SK-N-SH treated with all-trans-retinoic acid at 6 μM for 48 hours (cell line): ENCODE data around the gene FRMD4A.

Source experiments
- ATAC-seq: fragments of 200-7000 bp; cut with Tn5 transposase; 3 replicates; pipeline ENCODE4 v1.9.1; 2020; ENCODE audit warnings: mild to moderate bottlenecking, moderate library complexity
- ARNTL ChIP-seq: fragments of 450-650 bp; formaldehyde crosslinking; IDR thresholded peaks from 2 replicates; pipeline ENCODE4 v1.5.0; 2020; ENCODE audit warnings: low read depth, mild to moderate bottlenecking, moderate library complexity, borderline replicate concordance
- BACH2 ChIP-seq: fragments of 250-450 bp; sonication (Bioruptor Pico); IDR thresholded peaks from 2 replicates; pipeline ENCODE4 v1.9.0; 2021; ENCODE audit warnings: mild to moderate bottlenecking, borderline replicate concordance
- ESRRG ChIP-seq: fragments of 250-450 bp; sonication (Bioruptor Pico); IDR thresholded peaks from 2 replicates; pipeline ENCODE4 v1.6.1; 2021; ENCODE audit warnings: mild to moderate bottlenecking
- GLIS3 ChIP-seq: fragments of 250-450 bp; sonication (Bioruptor Pico); IDR thresholded peaks from 2 replicates; pipeline ENCODE4 v1.5.0; 2020; ENCODE audit warnings: mild to moderate bottlenecking, moderate library complexity
- ISL1 ChIP-seq: fragments of 250-450 bp; sonication (Bioruptor Pico); IDR thresholded peaks from 2 replicates; pipeline ENCODE4 v2.1.2; 2022; ENCODE audit warnings: mild to moderate bottlenecking, moderate library complexity
- OSR1 ChIP-seq: fragments of 250-450 bp; sonication (Bioruptor Pico); IDR thresholded peaks from 2 replicates; pipeline ENCODE4 v1.8.0; 2022; ENCODE audit warnings: moderate library complexity, mild to moderate bottlenecking, inconsistent platforms
- PATZ1 ChIP-seq: fragments of 250-450 bp; sonication (Bioruptor Pico); IDR thresholded peaks from 2 replicates; pipeline ENCODE4 v1.8.0; 2020; ENCODE audit warnings: mild to moderate bottlenecking, moderate library complexity, borderline replicate concordance
- POU6F1 ChIP-seq: fragments of 250-450 bp; sonication (Bioruptor Pico); IDR thresholded peaks from 2 replicates; pipeline ENCODE4 v1.8.0; 2021; ENCODE audit warnings: low read depth, mild to moderate bottlenecking, moderate library complexity, borderline replicate concordance
- PPARA ChIP-seq: fragments of 250-450 bp; sonication (Bioruptor Pico); IDR thresholded peaks from 2 replicates; pipeline ENCODE4 v1.5.0; 2020; ENCODE audit warnings: mild to moderate bottlenecking, borderline replicate concordance
- RARB ChIP-seq: fragments of 250-450 bp; sonication (Bioruptor Pico); IDR thresholded peaks from 2 replicates; pipeline ENCODE4 v1.8.0; 2021; ENCODE audit warnings: mild to moderate bottlenecking, moderate library complexity
- SNAI2 ChIP-seq: fragments of 250-450 bp; sonication (Bioruptor Pico); IDR thresholded peaks from 2 replicates; pipeline ENCODE4 v1.5.0; 2020; ENCODE audit warnings: mild to moderate bottlenecking, moderate library complexity
- TCF4 ChIP-seq: fragments of 250-450 bp; sonication (Bioruptor Pico); IDR thresholded peaks from 2 replicates; pipeline ENCODE4 v1.8.0; 2021; ENCODE audit warnings: mild to moderate bottlenecking, moderate library complexity, borderline replicate concordance
- TOX ChIP-seq: fragments of 250-450 bp; sonication (Bioruptor Pico); IDR thresholded peaks from 2 replicates; pipeline ENCODE4 v1.8.0; 2021; ENCODE audit warnings: mild to moderate bottlenecking, moderate library complexity, borderline replicate concordance
- TSHZ2 ChIP-seq: fragments of 250-450 bp; sonication (Bioruptor Pico); IDR thresholded peaks from 2 replicates; pipeline ENCODE4 v1.5.0; 2020; ENCODE audit warnings: mild to moderate bottlenecking, moderate library complexity
- ZC3H10 ChIP-seq: fragments of 250-450 bp; sonication (Bioruptor Pico); IDR thresholded peaks from 2 replicates; pipeline ENCODE4 v1.5.1; 2021; ENCODE audit warnings: mild to moderate bottlenecking, moderate library complexity
- ZFP30 ChIP-seq: fragments of 450-650 bp; formaldehyde crosslinking; IDR thresholded peaks from 2 replicates; pipeline ENCODE4 v1.5.0; 2022; ENCODE audit warnings: mild to moderate bottlenecking, moderate library complexity
- ZNF565 ChIP-seq: fragments of 450-650 bp; formaldehyde crosslinking; conservative IDR thresholded peaks from 2 replicates; pipeline ENCODE4 v1.5.0; 2020; ENCODE audit warnings: low read depth, mild to moderate bottlenecking, moderate library complexity
- ZNF70 ChIP-seq: fragments of 450-650 bp; formaldehyde crosslinking; IDR thresholded peaks from 2 replicates; pipeline ENCODE4 v1.5.0; 2020; ENCODE audit warnings: mild to moderate bottlenecking, moderate library complexity
- ZNF8 ChIP-seq: fragments of 450-650 bp; formaldehyde crosslinking; IDR thresholded peaks from 2 replicates; pipeline ENCODE4 v1.5.0; 2020; ENCODE audit warnings: mild to moderate bottlenecking, moderate library complexity
- TF ChIP-seq, protein P1 (sequence below): fragments of 250-450 bp; sonication (Bioruptor Pico); IDR thresholded peaks from 2 replicates; pipeline ENCODE4 v1.5.1; 2021; ENCODE audit warnings: mild to moderate bottlenecking, moderate library complexity

FRMD4A gene

GRCh38 chr10:14325325-14325955, 5.3 kb downstream of the FRMD4A start:
- TF ChIP-seq PATZ1 (no peak), GLIS3 (CRISPR knock-in tag) (no peak), PPARA (no peak)
- ATAC-seq = no peak

GRCh38 chr10:14322526-14323188, 8.1 kb downstream of the FRMD4A start:
- no peak for ATAC-seq
- TF ChIP-seq SNAI2 = no peak
- TF ChIP-seq OSR1 (CRISPR knock-in tag) = no peak
- no peak for TF ChIP-seq ZNF565 (CRISPR knock-in tag)
- TF ChIP-seq ZNF8 (CRISPR knock-in tag) = no peak
- no peak for TF ChIP-seq PATZ1
- TF ChIP-seq RARB = no peak
- TF ChIP-seq BACH2 (CRISPR knock-in tag) = no peak
- no peak for TF ChIP-seq PPARA
- no peak for TF ChIP-seq GLIS3 (CRISPR knock-in tag)
- no peak for TF ChIP-seq TOX (CRISPR knock-in tag)
- no peak for TF ChIP-seq ESRRG
- TF ChIP-seq TSHZ2 = no peak
- no peak for TF ChIP-seq ISL1 (CRISPR knock-in tag)

GRCh38 chr10:14318007-14318406, 12.7 kb downstream of the FRMD4A start:
- TF ChIP-seq TOX (CRISPR knock-in tag) (no peak), POU6F1 (CRISPR knock-in tag) (no peak), ESRRG (no peak), ZNF8 (CRISPR knock-in tag) (no peak), RARB (no peak), GLIS3 (CRISPR knock-in tag) (no peak), TCF4 (CRISPR knock-in tag) (no peak), PPARA (no peak), ZFP30 (no peak), OSR1 (CRISPR knock-in tag) (no peak), ARNTL (CRISPR knock-in tag) (no peak), ZC3H10 (CRISPR knock-in tag) (no peak), PATZ1 (no peak), SNAI2 (no peak), BACH2 (CRISPR knock-in tag) (no peak), ZNF70 (CRISPR knock-in tag) (no peak)
- TF ChIP-seq, protein P1, sequence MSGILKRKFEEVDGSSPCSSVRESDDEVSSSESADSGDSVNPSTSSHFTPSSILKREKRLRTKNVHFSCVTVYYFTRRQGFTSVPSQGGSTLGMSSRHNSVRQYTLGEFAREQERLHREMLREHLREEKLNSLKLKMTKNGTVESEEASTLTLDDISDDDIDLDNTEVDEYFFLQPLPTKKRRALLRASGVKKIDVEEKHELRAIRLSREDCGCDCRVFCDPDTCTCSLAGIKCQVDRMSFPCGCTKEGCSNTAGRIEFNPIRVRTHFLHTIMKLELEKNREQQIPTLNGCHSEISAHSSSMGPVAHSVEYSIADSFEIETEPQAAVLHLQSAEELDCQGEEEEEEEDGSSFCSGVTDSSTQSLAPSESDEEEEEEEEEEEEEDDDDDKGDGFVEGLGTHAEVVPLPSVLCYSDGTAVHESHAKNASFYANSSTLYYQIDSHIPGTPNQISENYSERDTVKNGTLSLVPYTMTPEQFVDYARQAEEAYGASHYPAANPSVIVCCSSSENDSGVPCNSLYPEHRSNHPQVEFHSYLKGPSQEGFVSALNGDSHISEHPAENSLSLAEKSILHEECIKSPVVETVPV (CRISPR knock-in tag) = no peak
- no peak for ATAC-seq
